GM21360 (cell line): ENCODE measurements around the gene STRN3.
A peak's percentile ranks its signal among the peaks of the same experiment; 100 is the strongest.

Source experiments
- ATAC-seq: cut with Tn5 transposase; IDR thresholded peaks from one replicate; pipeline ENCODE4 v1.9.1; 2021; ENCODE audit warnings: mild to moderate bottlenecking, moderate library complexity; ENCODE audit not compliant: unreplicated experiment

STRN3 gene

DNA sequence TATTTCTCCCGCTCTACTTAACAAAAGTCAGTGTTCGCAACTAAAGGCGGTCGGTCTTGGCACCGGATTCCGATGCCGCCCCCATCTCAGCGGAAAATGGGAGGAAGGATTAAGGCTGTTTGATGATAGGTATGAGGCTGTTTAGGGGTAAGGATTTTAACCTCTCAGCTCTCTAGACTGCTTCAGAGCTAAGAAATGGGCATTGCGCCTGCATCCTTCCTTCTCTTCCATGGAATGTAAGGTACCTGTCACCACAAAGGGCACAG, 150.5 kb downstream of the STRN3 start:
- ATAC-seq = no peak

DNA sequence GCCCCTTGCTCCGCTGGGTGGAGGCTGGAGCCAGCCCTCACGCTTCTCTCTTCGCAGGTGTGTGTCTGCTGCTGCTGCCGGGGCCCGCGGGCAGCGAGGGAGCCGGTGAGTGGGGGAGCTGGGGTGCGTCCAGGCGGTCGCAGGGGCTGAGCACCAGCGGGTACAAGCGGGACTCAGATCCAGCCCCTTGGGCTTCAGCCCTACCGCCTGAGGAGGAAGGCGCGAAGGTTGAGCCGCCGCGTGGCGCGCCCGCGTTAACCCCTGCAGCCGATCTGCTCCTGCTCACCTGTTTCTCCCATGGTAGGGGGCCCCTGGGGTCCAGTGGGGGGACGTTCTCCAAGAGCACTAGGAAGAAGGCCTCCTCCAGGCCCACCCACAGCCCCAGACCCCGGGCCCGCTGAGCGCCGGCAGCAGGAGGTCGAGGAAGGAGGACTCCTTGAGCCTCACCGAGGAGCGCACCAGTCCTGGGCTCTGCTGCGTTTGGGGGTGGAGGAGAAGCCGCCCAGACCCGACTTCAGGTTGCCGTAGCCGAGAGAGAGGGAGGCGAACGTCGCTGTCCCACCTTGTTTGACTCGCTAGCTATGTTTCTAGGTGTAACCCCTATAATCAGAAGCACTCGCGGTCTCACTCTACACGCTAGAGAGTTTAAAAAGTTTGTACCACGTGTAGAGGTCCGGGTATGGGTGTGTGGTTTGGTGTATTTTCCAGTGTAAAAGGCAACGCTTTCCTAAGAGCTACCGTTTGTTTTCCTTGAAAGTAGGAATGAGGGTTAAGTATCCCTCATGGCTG, 151.0 kb downstream of the STRN3 start:
- ATAC-seq = peak; percentile 19

DNA sequence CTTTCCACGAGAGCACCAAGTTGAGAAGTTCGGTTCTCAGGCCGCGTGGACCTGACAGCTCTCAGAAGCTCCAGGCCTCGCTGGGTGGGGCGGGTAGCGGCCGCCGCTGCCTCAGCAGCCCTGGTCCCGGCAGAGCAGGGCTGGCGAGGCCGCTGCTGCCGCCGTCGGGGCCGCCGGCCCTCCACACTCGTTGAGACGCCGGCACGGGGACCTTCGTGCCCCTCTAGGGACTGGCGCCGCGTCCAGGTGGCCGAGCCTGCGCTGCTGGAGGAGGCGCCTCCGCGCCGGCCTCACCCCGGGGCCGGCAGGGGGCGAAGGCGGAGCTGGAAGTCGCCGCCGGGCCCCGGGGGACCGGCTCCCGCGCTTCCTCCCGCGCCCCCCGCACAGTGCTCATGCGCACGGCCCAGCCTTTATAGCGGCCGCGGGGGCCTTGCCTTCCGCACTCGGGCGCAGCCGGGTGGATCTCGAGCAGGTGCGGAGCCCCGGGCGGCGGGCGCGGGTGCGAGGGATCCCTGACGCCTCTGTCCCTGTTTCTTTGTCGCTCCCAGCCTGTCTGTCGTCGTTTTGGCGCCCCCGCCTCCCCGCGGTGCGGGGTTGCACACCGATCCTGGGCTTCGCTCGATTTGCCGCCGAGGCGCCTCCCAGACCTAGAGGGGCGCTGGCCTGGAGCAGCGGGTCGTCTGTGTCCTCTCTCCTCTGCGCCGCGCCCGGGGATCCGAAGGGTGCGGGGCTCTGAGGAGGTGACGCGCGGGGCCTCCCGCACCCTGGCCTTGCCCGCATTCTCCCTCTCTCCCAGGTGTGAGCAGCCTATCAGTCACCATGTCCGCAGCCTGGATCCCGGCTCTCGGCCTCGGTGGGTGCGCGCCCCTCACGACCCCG, 151.8 kb downstream of the STRN3 start, which contains the start of gene COCH:
TSS of gene COCH (plus strand) at position 440 of the 879 bp plus-strand sequence. CDS start at position 820, 380 bp downstream.
- ATAC-seq = peak; percentile 77

GRCh38 chr14:30873308-30874119, 152.7 kb downstream of the STRN3 start:
- ATAC-seq = no peak

- ATAC-seq = no peak
These were observed 153.6 kb downstream of the STRN3 start for GRCh38 chr14:30872602-30873001.

- no peak for ATAC-seq
These were observed 156.5 kb downstream of the STRN3 start for GRCh38 chr14:30869551-30870155.

GRCh38 chr14:30868736-30869135, 157.4 kb downstream of the STRN3 start:
- no peak for ATAC-seq

GRCh38 chr14:30864934-30865333, 161.2 kb downstream of the STRN3 start:
- no peak for ATAC-seq

- no peak for ATAC-seq
These were observed 165.0 kb downstream of the STRN3 start for GRCh38 chr14:30861200-30861599.

GRCh38 chr14:30855345-30856037, 170.7 kb downstream of the STRN3 start:
- peak; percentile 67 for ATAC-seq

- ATAC-seq = peak; percentile 42
These were observed 171.7 kb downstream of the STRN3 start for GRCh38 chr14:30854492-30854891.

DNA sequence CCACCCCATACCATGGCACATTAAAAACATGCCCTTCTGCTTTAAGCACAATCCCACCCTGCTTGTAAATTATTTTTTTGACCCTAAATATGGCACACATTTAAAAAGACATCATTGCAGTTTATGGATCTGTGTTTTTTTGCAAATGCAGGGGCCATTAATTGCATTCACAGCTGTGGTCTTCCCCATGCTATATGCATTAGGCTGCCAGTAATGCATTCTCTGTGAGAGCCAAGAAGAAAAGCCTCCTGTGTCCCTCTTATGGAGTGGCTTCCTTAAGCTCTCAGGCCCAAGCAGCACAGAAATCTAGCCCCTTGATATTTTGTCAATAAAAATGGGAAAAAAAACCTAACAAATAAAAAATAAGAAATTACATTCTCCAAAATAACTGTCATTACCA, 172.2 kb downstream of the STRN3 start:
- ATAC-seq = no peak

- ATAC-seq = no peak
These were observed 176.2 kb downstream of the STRN3 start for GRCh38 chr14:30849983-30850382.

- ATAC-seq = peak; percentile 91
These were observed 176.8 kb downstream of the STRN3 start for GRCh38 chr14:30849354-30849753.

DNA sequence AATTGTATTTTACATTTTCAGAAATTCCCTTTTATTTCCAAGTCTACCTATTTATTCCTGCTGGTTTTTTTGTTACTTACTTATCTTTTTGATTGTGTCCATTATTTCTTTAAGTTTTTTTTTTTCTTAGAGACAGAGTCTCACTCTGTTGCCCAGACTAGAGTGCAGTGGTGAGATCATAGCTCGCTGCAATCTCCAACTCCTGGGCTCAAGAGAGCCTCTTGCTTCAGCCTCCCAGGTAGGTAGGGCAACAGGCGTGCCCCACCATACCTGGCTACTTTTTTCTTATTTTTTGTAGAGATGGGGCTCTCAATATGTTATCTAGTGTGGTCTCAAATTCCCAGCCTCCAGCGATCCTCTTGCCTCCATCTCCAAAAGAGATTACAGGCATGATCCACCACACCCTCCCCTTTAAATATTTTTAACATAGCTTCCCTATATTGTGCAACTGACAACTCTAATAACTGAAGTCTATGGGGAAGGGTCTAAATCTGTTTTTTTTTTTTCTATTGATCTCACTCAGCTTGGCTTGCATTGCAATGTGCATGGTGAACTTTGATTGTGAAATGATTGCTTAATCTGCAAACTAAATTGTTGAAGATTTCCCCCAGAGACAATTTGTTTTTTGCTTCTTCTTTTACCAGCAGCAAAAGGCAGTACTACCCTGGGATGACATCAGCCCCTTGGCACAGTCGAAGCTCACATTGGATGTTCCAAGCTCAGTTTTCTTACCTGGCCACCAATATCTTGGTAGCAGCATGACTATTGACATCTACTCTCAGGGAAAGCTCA, 177.5 kb downstream of the STRN3 start:
- no peak for ATAC-seq
